Breast epithelium (tissue), 3 donors: ENCODE results near the gene RALY.

ENCODE experiments used
- CTCF ChIP-seq, 3 donors: fragments of 450-650 bp; IDR thresholded peaks; one replicate each; pipeline ENCODE4 v1.5.1; 2016 to 2017; ENCODE audit warnings: antibody characterized with exemption in 3 of 3, mild to moderate bottlenecking in 3 of 3, moderate library complexity in 3 of 3
- POLR2AphosphoS5 ChIP-seq, 3 donors: sonication (generic); formaldehyde crosslinking; IDR thresholded peaks; one replicate each; pipeline ENCODE4 v1.6.1; 2017; ENCODE audit warnings: antibody characterized with exemption in 3 of 3

- TF ChIP-seq CTCF (IDR thresholded peaks at IDR 0.05) = no peak
- TF ChIP-seq POLR2AphosphoS5 (IDR thresholded peaks at IDR 0.05) = no peak
Measured at GRCh38 chr20:34012330-34012729, 18.6 kb downstream of the RALY start.
